Non-pigmented ciliary epithelial cell (primary cell): ENCODE measurements around the gene ZEB2.

ENCODE experiments used
- DNase-seq: peaks from one replicate; pipeline ENCODE4 v3.0.0-alpha.2; 2010; ENCODE audit warnings: low read depth

The ZEB2 gene

DNA sequence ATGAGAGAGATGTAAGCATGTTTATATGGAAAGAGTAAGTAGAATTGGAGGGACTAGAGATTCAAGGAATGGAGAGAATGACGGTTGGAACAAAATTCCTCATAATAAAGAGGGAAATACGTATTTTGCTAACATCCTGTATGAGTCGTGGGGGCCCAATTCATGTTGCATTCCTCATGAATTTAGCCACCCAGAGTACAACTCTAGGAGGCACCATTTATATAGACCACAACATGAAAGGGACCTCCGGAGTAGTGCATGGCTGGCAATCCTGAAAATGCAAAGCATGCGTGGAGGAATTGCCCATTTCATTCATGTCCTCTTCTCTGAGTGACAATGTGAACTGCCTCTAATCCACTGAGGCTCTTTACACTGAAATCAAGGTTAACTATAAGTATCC lies 168.2 kb downstream of the ZEB2 start:
- DNase-seq = no peak

GRCh38 chr2:144350151-144350802 lies 169.6 kb downstream of the ZEB2 start:
- DNase-seq = no peak

DNA sequence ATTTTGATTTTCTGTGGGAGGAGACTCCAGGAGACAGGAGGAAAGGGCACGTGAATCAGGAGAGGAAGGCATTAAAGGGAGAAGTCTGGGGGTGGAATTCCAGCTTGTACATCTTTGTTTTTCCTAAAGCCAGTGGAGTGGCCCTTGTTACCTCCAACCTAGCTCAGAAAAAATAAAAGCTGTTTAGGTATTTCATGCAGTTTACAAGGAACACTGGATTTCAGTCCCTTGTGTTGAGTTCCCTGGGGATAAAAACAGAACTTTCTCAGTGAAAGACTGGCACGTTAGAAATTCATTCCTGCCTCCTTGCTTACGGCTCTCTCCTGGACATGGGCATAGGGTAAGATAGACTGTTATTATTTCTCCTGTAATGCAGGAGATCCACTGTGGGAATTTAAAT lies 170.2 kb downstream of the ZEB2 start:
- DNase-seq = no peak

DNA sequence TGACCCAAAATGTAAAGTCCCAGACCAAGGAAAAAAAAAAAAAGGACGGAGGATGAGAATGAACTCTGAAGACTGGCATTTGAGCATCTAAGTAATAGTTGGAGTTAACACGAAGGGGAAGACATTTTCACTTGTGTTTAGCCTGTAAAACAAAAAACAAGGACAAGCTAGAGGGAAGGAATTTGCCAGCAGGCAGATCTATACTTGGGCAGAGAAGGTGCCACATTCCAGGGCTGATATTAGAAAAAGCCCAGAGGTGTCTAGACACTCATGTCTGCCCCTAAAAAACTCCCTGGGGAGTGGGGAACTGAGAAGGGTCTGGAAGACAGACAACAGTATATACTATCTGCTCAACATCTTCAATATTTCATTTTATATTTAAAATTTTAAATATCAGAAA lies 171.1 kb downstream of the ZEB2 start:
- DNase-seq = no peak

GRCh38 chr2:144346229-144346628 lies 173.7 kb downstream of the ZEB2 start:
- DNase-seq = no peak

DNA sequence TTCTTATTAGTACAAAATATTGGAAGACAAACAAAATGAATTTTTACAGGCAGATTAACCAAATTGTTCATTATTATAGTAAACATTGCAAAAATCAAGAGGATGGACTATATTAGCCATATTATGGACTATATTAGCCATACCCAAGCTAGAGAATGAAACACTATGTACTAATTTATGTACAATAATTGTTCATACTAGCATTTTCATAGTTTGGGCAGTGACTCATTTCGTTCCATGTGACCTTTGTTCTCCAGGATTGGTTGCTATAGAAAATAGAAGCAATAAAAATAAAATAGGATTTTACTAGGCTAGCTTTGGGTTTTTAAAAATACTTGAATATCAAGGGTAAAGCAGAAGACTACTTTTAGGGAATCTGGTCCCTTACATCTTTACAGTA lies 176.8 kb downstream of the ZEB2 start:
- DNase-seq = no peak

DNA sequence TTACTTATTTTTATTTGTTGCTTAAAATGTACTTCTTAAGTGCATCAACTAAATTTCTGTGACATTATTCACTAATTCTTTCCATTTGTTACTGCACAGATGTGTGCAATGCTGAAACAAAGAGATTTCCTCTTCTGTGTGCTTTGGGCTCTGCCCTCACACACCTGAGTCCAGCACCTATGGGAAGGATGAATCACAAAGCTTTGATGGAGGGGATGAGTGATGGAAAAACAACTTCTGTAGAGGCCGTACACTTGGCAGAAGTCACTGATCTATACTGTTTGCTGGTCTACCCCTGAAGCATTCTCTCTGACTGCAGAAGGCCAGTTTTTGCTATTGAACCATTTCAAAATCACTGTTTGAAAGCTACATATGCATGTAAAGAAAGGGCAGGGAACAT lies 178.4 kb downstream of the ZEB2 start:
- DNase-seq = no peak

DNA sequence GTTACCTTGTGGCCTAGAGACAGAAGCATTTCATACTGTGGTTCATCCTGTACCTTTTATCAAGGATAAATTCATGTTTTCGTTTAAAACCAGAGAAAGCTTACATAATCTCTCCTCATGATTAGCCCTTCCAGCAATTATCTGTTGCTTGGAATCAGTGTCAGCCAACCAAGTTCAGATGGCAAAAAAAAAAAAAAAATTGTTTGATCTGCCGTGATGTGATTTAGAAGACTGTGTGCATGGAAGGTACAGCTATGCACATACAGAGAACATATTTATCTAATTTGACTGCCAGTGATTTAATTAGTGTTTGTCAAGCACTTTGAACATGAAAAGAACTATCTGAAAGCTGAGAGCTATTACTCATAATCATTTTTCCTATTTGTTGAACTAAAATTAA lies 180.9 kb downstream of the ZEB2 start:
- no peak for DNase-seq

- no peak for DNase-seq
Measured at GRCh38 chr2:144334551-144334950, 185.4 kb downstream of the ZEB2 start.
